ENCODE measurements around the gene GHDC. TPM values are rescaled to one million over a fixed set of nuclear protein-coding genes. Genes with fewer than 3 reads are reported as not detected.

GHDC gene
- total and polyA plus RNA-seq, 2 of the 8 experiments (the other 6 are each of a cell fraction or from before 2014, with no cell fraction given), result 7.4 to 8.1 TPM

DNA sequence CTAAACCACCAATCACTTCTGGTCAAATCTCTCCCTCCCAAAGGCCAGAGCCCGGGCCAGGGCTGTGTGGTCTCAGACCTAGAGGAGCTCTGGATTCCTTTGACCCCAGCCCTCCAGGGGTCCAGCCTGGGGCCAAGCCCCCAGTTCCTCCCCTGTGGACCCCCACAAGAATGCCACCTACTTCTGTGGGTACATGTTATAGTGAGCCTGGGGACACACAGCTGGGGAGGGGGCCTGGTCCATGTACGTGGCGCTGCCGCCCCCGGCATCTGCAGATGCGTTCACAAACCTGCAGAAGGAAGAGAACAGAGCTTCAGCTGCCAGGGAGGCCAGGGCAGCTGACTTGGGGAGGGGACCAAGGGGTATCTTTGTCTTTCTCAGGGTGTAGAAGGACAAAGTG lies 7.9 kb upstream of the GHDC start:
- CTCF ChIA-PET (ENCODE audit: partially characterized antibody), result interaction anchor here (1.0 to 1.9 kb wide), 8 partner anchors 11 to 227 kb away, joined by 3 to 4 read pairs (median 3); partner anchors contain the start of gene KCNH4
- no peak for FAIRE-seq
- TF ChIP-seq GTF2F1 (IDR thresholded peaks at IDR 0.05; ENCODE audit: borderline replicate concordance, low read depth, low read length) (no peak), EZH2 (IDR thresholded peaks at IDR 0.05; ENCODE audit: low read depth, low read length, severe bottlenecking) (no peak), SP2 (IDR thresholded peaks at IDR 0.05; ENCODE audit: low read length) (no peak), MAFK (IDR thresholded peaks at IDR 0.05; ENCODE audit: low read depth, low read length) (no peak)

More for the DNA sequence above, 7.9 kb upstream of the GHDC start:
- H3K23ac ChIP-seq (ENCODE audit: insufficient read length), result no peak overlapping the region
- no peak overlapping the region for H2BK12ac ChIP-seq (ENCODE audit: low read depth, low read length)
- DNase-seq (ENCODE audit: low read depth in 1 of 2, low spot score in 2 of 2), result no peak
- H2BK5ac ChIP-seq (ENCODE audit: low read depth, low read length), result no peak overlapping the region
- no peaks in the 10 kb centered on the region for H3K79me1 ChIP-seq (ENCODE audit: low read depth, low read length)
- no peak overlapping the region for H3K4me3 ChIP-seq (ENCODE audit: extremely low read depth in 1 of 4, insufficient read depth in 2 of 4, low read depth in 3 of 4, low read length in 4 of 4)
- H2AFZ ChIP-seq (ENCODE audit: low read length), result no peak overlapping the region
- no peaks in the 10 kb centered on the region for H3K23me2 ChIP-seq (ENCODE audit: low read depth, low read length)
- H4K20me1 ChIP-seq (replicated peaks in 1 of 2; ENCODE audit: control insufficient read depth in 1 of 2, insufficient read depth in 2 of 2, low read length in 2 of 2), result no peaks in the 10 kb centered on the region
- no peaks in the 10 kb centered on the region for H3K4me1 ChIP-seq (replicated peaks in 1 of 4; ENCODE audit: control insufficient read depth in 3 of 4, insufficient read depth in 4 of 4, low read length in 3 of 4)
- 96% methylated on average over 6 of the region's 6 CpGs; no CpG with 5 or more reads in 1 of the 2 experiments for WGBS, 2 experiments (ENCODE audit: extremely low coverage in 1 of 2, insufficient coverage in 1 of 2, insufficient read length in 1 of 2, insufficient replicate concordance in 2 of 2, low coverage in 1 of 2, low lambda C conversion rate in 2 of 2, missing lambda C conversion rate in 1 of 2)
- H3K9me3 ChIP-seq (ENCODE audit: insufficient read depth in 2 of 2, low read depth in 1 of 2, low read length in 1 of 2), result no peaks in the 10 kb centered on the region
- no peak overlapping the region for H2BK120ac ChIP-seq (replicated peaks; ENCODE audit: low read depth, low read length)
- H4K5ac ChIP-seq (ENCODE audit: insufficient read length, low read depth, low read length), result no peak overlapping the region
- H2AK5ac ChIP-seq (ENCODE audit: low read depth, low read length), result no peak overlapping the region
- no peak overlapping the region for H2BK20ac ChIP-seq (ENCODE audit: low read length)
- H3K18ac ChIP-seq (ENCODE audit: extremely low read depth, low read length), result no peak overlapping the region
- H3K4me2 ChIP-seq (ENCODE audit: insufficient read depth in 1 of 2, low read depth in 2 of 2, low read length in 2 of 2), result no peak overlapping the region
- no peak overlapping the region for H3K27ac ChIP-seq (ENCODE audit: low read depth, low read length)
- no peaks in the 10 kb centered on the region for H3K27me3 ChIP-seq (replicated peaks in 1 of 4; ENCODE audit: control insufficient read depth in 3 of 4, extremely low read depth in 1 of 4, insufficient read depth in 3 of 4, low read length in 3 of 4)
- H3K56ac ChIP-seq (replicated peaks; ENCODE audit: insufficient read length, low read depth, low read length), result no peak overlapping the region
- peaks cover 0 to 20% (median 6%) of the 10 kb centered on the region in 4 experiments; a peak in 5 of 8 replicates for H3K36me3 ChIP-seq (ENCODE audit: control insufficient read depth in 2 of 4, insufficient read depth in 4 of 4, low read length in 3 of 4)
- H4K8ac ChIP-seq (ENCODE audit: extremely low read depth, insufficient read depth, low read length), result no peak overlapping the region; the same call in 1 of the 2 replicates
- no peak overlapping the region for H3K9ac ChIP-seq (replicated peaks in 1 of 4; ENCODE audit: extremely low read depth in 1 of 4, low read depth in 3 of 4, low read length in 3 of 4)
- H3K4ac ChIP-seq (replicated peaks; ENCODE audit: insufficient read length, low read depth, low read length), result no peak overlapping the region
- H2BK15ac ChIP-seq (ENCODE audit: low read length), result no peak overlapping the region
- H3K79me2 ChIP-seq (ENCODE audit: control insufficient read depth in 1 of 2, insufficient read depth in 2 of 2, low read length in 2 of 2), result no peaks in the 10 kb centered on the region
- no peak overlapping the region for H4K91ac ChIP-seq (replicated peaks; ENCODE audit: insufficient read length, low read length)
- POLR2A ChIA-PET (ENCODE audit: partially characterized antibody), result no interaction called here
- no peak overlapping the region for H3K14ac ChIP-seq (ENCODE audit: insufficient read length)
